ENCODE results near the gene GNPTG.

GNPTG gene
- 53.9 to 164 (median 96.7) reads per million in 18 experiments for total RNA-seq

DNA sequence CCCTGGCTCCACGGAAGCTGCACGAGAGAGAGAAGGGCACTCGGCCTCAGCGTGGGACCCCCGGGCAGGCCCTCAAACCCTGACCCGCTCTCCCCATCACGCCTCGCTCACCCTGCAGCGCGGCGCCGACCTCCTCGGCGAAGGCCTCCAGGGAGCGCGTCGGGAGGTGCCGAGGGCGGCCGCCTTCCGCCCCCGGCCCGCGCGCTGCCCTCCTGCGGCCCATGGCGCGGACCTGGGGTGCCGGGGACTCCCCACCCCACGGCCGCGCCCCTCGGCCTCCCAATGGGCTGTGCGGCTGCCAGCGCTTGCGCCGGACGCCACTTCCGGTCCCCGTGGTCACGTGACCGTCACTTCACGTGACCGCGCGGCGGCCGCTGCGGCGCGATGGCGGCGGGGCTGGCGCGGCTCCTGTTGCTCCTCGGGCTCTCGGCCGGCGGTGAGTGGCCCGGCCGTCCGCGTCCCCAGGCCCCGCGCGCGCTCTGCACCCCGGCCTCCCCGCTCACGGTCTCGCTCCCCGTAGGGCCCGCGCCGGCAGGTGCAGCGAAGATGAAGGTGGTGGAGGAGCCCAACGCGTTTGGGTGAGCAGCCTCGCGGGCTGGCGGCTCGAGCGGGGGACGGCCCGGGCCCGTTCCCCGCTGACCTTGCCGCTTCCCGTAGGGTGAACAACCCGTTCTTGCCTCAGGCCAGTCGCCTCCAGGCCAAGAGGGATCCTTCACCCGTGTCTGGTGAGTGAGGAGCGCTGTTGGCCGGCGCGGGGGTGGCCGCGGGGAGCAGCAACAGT is at the start of gene GNPTG, which contains the start of gene TSR3:
GNPTG (plus strand) TSS at position 350 of the 781 bp plus-strand sequence; CDS start at position 385, 35 bp downstream.
TSR3 (minus strand) TSS at position 297 of the 781 bp plus-strand sequence; CDS start at position 223, 74 bp downstream.
- DNase-seq: peak; percentile 85 to 94

DNA sequence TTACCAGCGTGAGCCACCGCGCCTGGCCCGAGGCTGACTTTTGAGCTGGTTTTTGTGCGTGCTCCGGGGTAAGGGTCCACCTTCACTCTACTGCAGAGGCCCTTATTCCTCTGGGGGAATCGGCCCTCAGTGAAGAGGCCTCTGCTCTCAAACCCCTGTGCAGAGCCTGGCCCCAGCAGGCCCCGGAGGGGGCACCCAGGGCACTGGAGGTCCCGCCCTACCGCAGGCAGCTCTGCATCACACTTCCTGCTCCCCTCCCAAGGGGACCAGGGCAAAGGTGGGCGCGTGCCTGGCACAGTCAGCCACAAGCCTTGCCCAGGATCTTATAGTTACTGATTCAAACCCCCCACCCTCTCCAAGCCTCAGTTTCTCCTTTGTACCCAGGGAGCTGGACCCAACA is 45.9 kb upstream of the GNPTG start:
- DNase-seq: no peak

DNA sequence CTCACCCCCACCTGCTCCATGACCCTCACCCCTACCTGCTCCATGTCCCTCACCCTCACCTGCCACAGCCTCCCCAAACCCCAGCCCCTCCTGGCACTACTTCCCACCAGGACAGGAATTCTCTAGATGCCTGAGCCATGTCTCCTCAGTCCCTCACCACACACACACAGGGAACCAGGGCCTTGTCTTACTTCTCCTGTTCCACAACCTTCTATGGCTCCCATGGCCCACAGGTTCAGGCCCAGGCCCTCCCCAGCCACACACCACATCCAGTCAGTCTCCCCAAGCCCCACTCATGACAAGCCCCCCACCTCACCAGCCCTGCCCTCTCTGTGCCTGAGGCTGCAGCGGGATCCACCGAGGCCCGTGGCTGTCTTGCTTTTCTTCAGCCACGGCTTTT is 45.4 kb upstream of the GNPTG start:
- no peak for DNase-seq

GRCh38 chr16:1308036-1308976 is 43.4 kb upstream of the GNPTG start:
- DNase-seq: no peak

GRCh38 chr16:1308977-1309885 is 42.5 kb upstream of the GNPTG start, which contains the start of gene UBE2I:
UBE2I (plus strand) TSS chr16:1309636; CDS start chr16:1314031, 4,395 bp downstream.
- peak; percentile 97 to 99 for DNase-seq

DNA sequence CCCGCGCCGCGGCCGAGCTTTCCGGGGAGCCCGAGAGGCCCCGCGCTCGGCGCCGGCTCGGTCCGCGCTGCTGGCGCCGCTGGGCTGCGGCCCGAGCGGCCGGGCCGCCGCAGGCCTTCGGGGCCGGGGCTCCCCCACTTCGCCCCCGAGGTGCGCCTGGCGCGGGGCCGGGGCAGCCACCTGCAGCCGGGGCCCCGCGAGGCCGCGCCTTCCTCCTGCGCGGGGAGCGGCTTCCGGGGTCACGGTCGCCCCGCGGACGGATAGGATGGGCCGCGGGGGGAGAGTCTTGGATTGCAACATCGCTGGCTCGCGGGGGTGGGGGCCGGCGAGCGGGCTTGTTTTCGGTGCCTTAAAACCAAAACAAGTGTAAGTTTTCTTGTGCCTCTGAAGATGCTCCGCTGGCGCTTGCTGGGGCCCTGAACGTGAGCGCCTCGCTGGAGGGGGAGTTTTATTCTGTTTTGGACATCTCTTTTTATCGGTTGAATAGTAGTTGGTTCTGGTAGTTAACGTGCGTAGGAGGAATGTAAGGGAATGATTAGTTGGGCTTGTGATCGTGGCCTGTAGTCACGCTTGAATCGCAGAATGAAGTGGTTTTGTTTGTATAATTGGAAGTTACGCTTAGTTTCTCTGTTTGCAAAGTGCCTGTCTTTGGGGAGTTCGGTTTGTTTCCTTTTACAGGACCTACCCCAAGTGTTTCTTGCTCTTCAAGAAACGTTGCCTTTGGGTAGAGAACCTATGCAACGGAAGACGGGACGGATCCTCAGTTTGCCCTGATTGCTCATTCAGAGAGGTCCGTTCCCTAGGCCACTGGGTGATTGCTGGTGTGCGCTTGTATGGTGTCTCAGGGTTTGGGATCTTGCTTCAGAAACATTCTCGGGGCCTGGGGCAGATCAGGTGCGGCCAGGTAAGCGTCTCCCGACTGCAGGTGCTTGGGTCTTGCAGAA is 41.6 kb upstream of the GNPTG start:
- peak; percentile 57 to 79 for DNase-seq

DNA sequence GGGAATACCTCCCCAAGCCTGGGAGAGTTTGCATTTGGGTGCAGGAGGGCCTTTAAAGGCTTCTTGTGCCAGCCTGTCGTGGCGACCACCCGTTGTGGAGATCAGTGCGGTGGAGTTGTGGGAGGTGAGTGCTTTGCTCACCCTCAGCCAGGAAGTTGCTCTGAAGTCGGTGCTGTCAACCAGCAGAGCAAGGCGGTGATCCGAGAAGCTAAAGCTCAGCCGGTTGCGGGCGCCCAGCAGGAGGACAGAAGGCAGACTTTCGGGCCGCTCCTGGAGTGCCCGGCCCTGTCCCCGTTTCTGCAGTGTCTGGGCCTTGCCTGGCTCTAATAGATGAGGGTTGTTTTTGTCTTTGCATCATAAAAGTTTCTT is 40.9 kb upstream of the GNPTG start:
- peak in 1 of 2 donors; percentile 36 for DNase-seq

- no peak for DNase-seq
These were observed 40.5 kb upstream of the GNPTG start for GRCh38 chr16:1311212-1311737.

GRCh38 chr16:1311738-1312466 is 39.8 kb upstream of the GNPTG start:
- peak; percentile 22 to 71 for DNase-seq

DNA sequence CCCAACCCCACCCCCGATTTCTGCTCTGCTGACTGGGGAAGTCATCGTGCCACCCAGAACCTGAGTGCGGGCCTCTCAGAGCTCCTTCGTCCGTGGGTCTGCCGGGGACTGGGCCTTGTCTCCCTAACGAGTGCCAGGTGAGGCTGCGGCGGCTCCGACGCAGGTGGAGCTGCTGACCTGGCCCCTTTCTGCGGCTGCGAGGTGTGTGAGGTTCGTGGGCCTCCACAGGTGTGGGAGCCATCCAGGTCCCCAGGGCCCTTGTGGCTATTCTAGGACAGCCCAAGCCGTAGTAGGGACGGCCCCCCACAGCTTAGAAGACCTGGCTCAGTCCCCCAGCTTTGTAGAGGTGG is 39.3 kb upstream of the GNPTG start:
- DNase-seq: no peak

GRCh38 chr16:1312903-1313302 is 38.8 kb upstream of the GNPTG start:
- no peak for DNase-seq

- no peak for DNase-seq
These were observed 37.9 kb upstream of the GNPTG start for GRCh38 chr16:1313721-1314369.

- DNase-seq: no peak
These were observed 37.2 kb upstream of the GNPTG start for GRCh38 chr16:1314399-1315068.

DNA sequence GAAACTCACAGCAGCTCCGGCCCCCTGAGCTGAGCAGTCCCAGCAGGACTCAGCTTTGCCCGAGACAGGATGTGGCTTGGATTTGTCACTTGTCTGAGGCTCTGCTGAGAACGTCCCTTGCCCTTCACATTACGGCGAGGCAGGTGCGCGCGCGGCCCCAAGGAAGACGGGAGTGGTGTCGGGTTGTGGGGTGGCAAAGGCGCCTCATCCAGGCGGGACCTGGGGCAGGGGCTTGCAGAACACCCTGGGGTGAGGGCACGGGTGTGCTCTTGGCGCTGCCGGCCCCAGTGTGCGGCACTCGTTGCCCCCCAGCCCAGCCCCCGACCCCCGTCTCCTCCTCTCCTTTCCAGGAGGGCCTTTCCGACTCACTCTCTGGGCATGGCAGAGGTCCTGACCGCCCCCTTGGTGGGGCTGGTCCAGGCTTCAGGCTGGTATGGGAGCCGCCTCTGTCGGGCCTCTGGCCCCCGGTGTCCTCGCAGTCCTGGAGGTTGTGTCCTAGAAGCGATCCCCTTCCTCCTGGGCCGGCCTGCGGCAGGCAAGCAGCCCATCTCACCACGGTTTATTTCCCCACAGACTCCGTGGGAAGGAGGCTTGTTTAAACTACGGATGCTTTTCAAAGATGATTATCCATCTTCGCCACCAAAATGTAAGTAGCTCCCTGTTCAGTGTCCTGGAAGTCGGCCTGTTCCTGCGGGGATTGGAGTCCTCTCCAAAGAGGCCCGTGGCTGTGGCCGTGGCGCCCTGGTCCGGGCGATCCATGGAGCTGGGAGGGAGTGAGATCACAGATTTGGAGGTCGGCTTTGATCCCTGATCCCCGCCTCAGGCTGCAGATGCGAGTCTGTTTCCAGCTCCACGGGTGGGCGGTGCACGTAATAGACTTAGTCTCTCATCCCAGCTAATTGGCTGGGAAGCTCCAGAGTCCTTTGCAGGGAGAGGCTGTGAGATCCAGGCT is 36.4 kb upstream of the GNPTG start:
- DNase-seq: no peak

DNA sequence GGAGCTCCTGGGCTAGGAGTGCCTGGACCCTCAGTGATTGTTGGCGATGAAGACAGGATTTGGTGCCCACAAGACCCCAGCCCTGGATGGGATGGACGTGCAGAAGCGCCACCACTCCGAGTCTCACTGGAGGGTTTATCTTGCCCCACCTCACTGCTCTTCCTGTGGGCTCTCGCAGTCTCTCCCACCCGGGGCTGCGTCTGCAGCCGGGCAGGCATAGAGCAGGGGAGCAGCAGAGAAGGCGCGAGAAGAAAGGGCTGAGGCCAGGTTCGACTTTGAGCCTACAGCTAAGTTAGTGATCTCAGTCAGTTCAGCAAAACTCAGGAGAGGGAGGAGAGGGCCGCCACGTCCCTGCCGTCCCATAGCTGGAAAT is 35.7 kb upstream of the GNPTG start:
- DNase-seq: no peak

- no peak for DNase-seq
These were observed 34.1 kb upstream of the GNPTG start for GRCh38 chr16:1317479-1318267.

- no peak for DNase-seq
These were observed 33.5 kb upstream of the GNPTG start for GRCh38 chr16:1318268-1318545.
